ENCODE results near the gene RRN3.
"Not testable (repeated sequence)": the region's sequence is repeated elsewhere in the genome, so short reads cannot be mapped to it uniquely, and the experiment has no call there.

Gene RRN3

DNA sequence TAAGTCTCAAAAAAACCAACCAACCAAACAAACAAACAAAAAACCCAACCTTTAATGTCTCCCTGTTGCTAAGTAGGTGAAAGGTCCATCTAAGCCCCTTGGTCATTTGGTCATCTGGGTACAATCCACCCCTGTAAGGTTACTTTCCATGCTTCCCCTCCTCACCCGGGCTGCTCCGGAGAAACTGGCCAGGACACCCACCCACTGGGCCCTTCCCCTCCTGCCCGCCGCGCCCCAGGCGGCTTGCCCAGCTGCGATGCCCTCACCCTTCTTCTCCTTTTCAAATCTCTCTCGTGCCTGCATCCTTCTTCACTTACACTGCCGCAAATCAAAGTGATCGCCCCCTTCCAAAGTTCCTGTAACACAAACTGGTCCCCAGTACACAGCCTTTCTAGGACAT lies 40.2 kb downstream of the RRN3 start:
- ATAC-seq (ENCODE audit: insufficient read depth, low read depth) (no peak), DNase-seq (no peak)
- peaks cover 48% of the 10 kb centered on the region for H3K79me2 ChIP-seq (ENCODE audit: insufficient read depth, low read length)
- H3K4me2 ChIP-seq (ENCODE audit: insufficient read depth, low read length), result peak overlapping the region; percentile 94
- TF ChIP-seq, protein P1, sequence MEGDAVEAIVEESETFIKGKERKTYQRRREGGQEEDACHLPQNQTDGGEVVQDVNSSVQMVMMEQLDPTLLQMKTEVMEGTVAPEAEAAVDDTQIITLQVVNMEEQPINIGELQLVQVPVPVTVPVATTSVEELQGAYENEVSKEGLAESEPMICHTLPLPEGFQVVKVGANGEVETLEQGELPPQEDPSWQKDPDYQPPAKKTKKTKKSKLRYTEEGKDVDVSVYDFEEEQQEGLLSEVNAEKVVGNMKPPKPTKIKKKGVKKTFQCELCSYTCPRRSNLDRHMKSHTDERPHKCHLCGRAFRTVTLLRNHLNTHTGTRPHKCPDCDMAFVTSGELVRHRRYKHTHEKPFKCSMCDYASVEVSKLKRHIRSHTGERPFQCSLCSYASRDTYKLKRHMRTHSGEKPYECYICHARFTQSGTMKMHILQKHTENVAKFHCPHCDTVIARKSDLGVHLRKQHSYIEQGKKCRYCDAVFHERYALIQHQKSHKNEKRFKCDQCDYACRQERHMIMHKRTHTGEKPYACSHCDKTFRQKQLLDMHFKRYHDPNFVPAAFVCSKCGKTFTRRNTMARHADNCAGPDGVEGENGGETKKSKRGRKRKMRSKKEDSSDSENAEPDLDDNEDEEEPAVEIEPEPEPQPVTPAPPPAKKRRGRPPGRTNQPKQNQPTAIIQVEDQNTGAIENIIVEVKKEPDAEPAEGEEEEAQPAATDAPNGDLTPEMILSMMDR (IDR thresholded peaks at IDR 0.05; ENCODE audit: borderline replicate concordance, extremely low read depth, low read length, poor library complexity, severe bottlenecking), result no peak
- TF ChIP-seq EZH2 (IDR thresholded peaks at IDR 0.05; ENCODE audit: borderline replicate concordance, low read depth, low read length, severe bottlenecking), result no peak
- H3K4me1 ChIP-seq (ENCODE audit: insufficient read depth, low read length), result peaks cover 26% of the 10 kb centered on the region
- no peaks in the 10 kb centered on the region; the same call in 1 of the 2 replicates for H4K20me1 ChIP-seq (ENCODE audit: insufficient read depth, low read length)
- peak overlapping the region in 1 of 2 experiments; percentile 98; a peak in 1 of 4 replicates for H3K4me3 ChIP-seq (ENCODE audit: low read depth in 1 of 2, low read length in 2 of 2)
- no peak overlapping the region; the same call in 1 of the 2 replicates for H3K9ac ChIP-seq (ENCODE audit: low read depth, low read length)
- no peaks in the 10 kb centered on the region for H3K27me3 ChIP-seq (ENCODE audit: insufficient read depth, low read length, poor library complexity)
- no peaks in the 10 kb centered on the region for H3K9me3 ChIP-seq (ENCODE audit: insufficient read depth, low read length, severe bottlenecking)
- H3K36me3 ChIP-seq (ENCODE audit: insufficient read depth, low read length), result peaks cover 3% of the 10 kb centered on the region; the same call in 1 of the 2 replicates
- no peak overlapping the region for H3K27ac ChIP-seq (ENCODE audit: low read length)
- no peak overlapping the region for H2AFZ ChIP-seq (ENCODE audit: low read depth, low read length)

DNA sequence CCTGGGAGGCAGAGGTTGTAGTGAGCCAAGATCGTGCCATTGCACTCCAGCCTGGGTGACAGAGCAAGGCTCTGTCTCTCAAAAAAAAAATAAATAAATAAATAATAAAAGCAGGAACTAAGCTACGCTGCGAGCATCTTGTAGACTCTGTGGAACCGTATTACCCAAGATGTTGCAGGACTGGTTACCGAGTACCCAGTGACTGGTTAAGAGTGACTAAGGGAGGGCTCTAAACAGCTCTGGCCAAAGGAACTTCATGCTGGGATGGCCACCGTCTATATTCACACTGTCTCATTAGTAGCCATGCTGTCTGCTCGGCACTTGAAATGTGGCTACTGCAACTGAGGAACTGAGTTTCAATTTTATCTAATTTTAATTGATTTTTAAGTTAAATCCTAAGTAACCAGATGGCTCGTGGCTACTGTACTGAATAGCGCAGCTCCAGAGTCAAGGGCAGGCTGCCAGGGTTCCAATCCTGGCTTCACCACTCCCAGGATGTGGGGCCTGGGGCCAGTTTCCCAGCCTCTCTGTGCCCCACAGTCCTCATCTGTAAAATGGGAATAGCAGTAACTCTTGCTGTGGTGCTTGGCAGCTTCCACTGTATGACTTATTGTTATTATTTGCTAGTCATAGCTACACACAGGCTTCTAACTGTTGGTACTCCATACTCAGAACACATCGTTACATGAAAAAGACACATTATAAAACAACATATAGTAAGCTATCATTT lies 41.2 kb downstream of the RRN3 start:
- Histone ChIP-seq H3K27me3 (ENCODE audit: insufficient read depth, low read length, poor library complexity) (no peaks in the 10 kb centered on the region), H3K79me2 (ENCODE audit: insufficient read depth, low read length) (peaks cover 48% of the 10 kb centered on the region), H3K9ac (ENCODE audit: low read depth, low read length) (no peak overlapping the region), H3K4me2 (ENCODE audit: insufficient read depth, low read length) (no peak overlapping the region; the same call in 1 of the 2 replicates), H3K4me1 (ENCODE audit: insufficient read depth, low read length) (peaks cover 26% of the 10 kb centered on the region), H3K4me3 (ENCODE audit: low read depth in 1 of 2, low read length in 2 of 2) (no peak overlapping the region), H3K27ac (ENCODE audit: low read length) (no peak overlapping the region), H4K20me1 (ENCODE audit: insufficient read depth, low read length) (no peaks in the 10 kb centered on the region; the same call in 1 of the 2 replicates), H3K36me3 (ENCODE audit: insufficient read depth, low read length) (peaks cover 3% of the 10 kb centered on the region; the same call in 1 of the 2 replicates), H3K9me3 (ENCODE audit: insufficient read depth, low read length, severe bottlenecking) (no peaks in the 10 kb centered on the region), H2AFZ (ENCODE audit: low read depth, low read length) (no peak overlapping the region)
- no peak for ATAC-seq (ENCODE audit: insufficient read depth, low read depth)
- TF ChIP-seq, protein P1 (IDR thresholded peaks at IDR 0.05; ENCODE audit: borderline replicate concordance, extremely low read depth, low read length, poor library complexity, severe bottlenecking), result no peak
- no peak for TF ChIP-seq EZH2 (IDR thresholded peaks at IDR 0.05; ENCODE audit: borderline replicate concordance, low read depth, low read length, severe bottlenecking)
- DNase-seq, result no peak

DNA sequence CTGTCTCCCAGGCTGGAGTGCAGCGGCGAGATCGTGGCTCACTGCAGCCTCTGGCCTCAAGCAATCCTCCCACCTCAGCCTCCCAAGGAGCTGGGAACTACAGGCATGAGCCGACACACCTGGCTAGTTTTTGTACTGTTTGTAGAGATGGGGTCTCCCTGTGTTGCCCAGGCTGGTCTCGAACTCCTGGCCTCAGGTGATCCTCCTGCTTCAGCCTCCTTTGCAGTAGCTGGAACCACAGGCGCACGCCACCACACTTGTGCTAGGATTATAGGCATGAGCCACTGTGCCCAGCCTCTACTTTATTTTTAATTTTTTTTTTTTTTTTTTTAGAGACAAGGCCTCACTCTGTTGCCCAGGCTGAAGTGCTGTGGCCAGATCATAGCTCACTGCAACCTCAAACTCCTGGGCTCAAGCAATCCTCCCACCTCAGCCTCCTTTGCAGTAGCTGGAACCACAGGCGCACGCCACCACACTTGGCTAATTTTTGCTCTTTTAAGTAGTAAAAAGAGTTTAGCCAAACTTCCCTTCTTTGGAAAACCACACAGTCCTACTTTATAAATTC lies 42.6 kb downstream of the RRN3 start:
- no peak overlapping the region for H3K4me3 ChIP-seq (ENCODE audit: low read depth in 1 of 2, low read length in 2 of 2)
- ATAC-seq (ENCODE audit: insufficient read depth, low read depth) (no peak), DNase-seq (no peak)
- no peak overlapping the region for H2AFZ ChIP-seq (ENCODE audit: low read depth, low read length)
- no peak overlapping the region for H3K9ac ChIP-seq (ENCODE audit: low read depth, low read length)
- H3K79me2 ChIP-seq (ENCODE audit: insufficient read depth, low read length), result peaks cover 48% of the 10 kb centered on the region
- H3K4me2 ChIP-seq (ENCODE audit: insufficient read depth, low read length), result no peak overlapping the region
- peaks cover 15% of the 10 kb centered on the region for H3K36me3 ChIP-seq (ENCODE audit: insufficient read depth, low read length)
- H4K20me1 ChIP-seq (ENCODE audit: insufficient read depth, low read length), result peaks cover 5% of the 10 kb centered on the region
- TF ChIP-seq, protein P1 (IDR thresholded peaks at IDR 0.05; ENCODE audit: borderline replicate concordance, extremely low read depth, low read length, poor library complexity, severe bottlenecking), result no peak
- TF ChIP-seq EZH2 (IDR thresholded peaks at IDR 0.05; ENCODE audit: borderline replicate concordance, low read depth, low read length, severe bottlenecking), result no peak
- H3K4me1 ChIP-seq (ENCODE audit: insufficient read depth, low read length), result peaks cover 22% of the 10 kb centered on the region
- no peaks in the 10 kb centered on the region for H3K27me3 ChIP-seq (ENCODE audit: insufficient read depth, low read length, poor library complexity)
- no peak overlapping the region for H3K27ac ChIP-seq (ENCODE audit: low read length)
- no peaks in the 10 kb centered on the region for H3K9me3 ChIP-seq (ENCODE audit: insufficient read depth, low read length, severe bottlenecking)

DNA sequence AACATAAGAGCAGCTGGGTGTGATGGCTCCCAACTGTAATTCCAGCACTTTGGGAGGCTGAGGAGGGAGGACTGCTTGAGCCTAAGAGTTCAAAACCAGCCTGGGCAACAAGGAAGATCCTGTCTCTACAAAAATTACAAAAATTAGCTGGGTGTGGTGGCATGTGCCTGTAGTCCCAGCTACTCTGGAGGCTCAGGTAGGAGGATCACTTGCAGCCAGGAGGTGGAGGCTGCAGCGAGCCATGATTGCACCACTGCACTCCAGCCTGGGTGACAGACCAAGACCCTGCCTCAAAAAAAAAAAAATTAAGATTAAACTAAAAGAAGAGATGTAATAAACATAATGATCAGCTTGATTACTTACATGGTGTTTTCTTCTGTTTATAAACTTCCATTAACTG lies 43.6 kb downstream of the RRN3 start:
- H3K9me3 ChIP-seq (ENCODE audit: insufficient read depth, low read length, severe bottlenecking); H3K4me2 ChIP-seq (ENCODE audit: insufficient read depth, low read length); H3K9ac ChIP-seq (ENCODE audit: low read depth, low read length); H3K27ac ChIP-seq (ENCODE audit: low read length); DNase-seq; H3K4me3 ChIP-seq (ENCODE audit: low read depth in 1 of 2, low read length in 2 of 2); ATAC-seq (ENCODE audit: insufficient read depth, low read depth); H3K27me3 ChIP-seq (ENCODE audit: insufficient read depth, low read length, poor library complexity); H2AFZ ChIP-seq (ENCODE audit: low read depth, low read length); H4K20me1 ChIP-seq (ENCODE audit: insufficient read depth, low read length): not testable (repeated sequence)
- H3K79me2 ChIP-seq (ENCODE audit: insufficient read depth, low read length), result peaks cover 46% of the 10 kb centered on the region
- H3K4me1 ChIP-seq (ENCODE audit: insufficient read depth, low read length), result peaks cover 18% of the 10 kb centered on the region
- peaks cover 22% of the 10 kb centered on the region for H3K36me3 ChIP-seq (ENCODE audit: insufficient read depth, low read length)
